GM19328 (cell line): ENCODE data around the gene HPS6.
"Not testable (repeated sequence)": the region's sequence is repeated elsewhere in the genome, so short reads cannot be mapped to it uniquely, and the experiment has no call there.

Experiments
- ATAC-seq: cut with Tn5 transposase; IDR thresholded peaks from one replicate; pipeline ENCODE4 v1.9.1; 2021; ENCODE audit warnings: mild to moderate bottlenecking, moderate library complexity; ENCODE audit not compliant: unreplicated experiment

HPS6 gene

GRCh38 chr10:102064868-102065560, at the start of gene HPS6:
Gene HPS6 (plus strand): TSS chr10:102065349. CDS start chr10:102065475, 126 bp downstream.
- ATAC-seq = peak; percentile 94

GRCh38 chr10:102016416-102016815, 48.7 kb upstream of the HPS6 start:
- no peak for ATAC-seq

- no peak for ATAC-seq
Measured at GRCh38 chr10:102017295-102017694, 47.9 kb upstream of the HPS6 start.

- ATAC-seq = no peak
Measured at GRCh38 chr10:102020938-102021337, 44.2 kb upstream of the HPS6 start.

- ATAC-seq = no peak
Measured at GRCh38 chr10:102024799-102025198, 40.4 kb upstream of the HPS6 start.

- no peak for ATAC-seq
Measured at GRCh38 chr10:102027261-102027660, 37.9 kb upstream of the HPS6 start.

GRCh38 chr10:102033787-102034186, 31.4 kb upstream of the HPS6 start:
- no peak for ATAC-seq

- not testable (repeated sequence) for ATAC-seq
Measured at GRCh38 chr10:102035807-102036206, 29.3 kb upstream of the HPS6 start.

GRCh38 chr10:102038410-102038809, 26.7 kb upstream of the HPS6 start:
- ATAC-seq = no peak

GRCh38 chr10:102040305-102041050, 24.7 kb upstream of the HPS6 start:
- ATAC-seq = no peak

- ATAC-seq = no peak
Measured at GRCh38 chr10:102045292-102045691, 19.9 kb upstream of the HPS6 start.

GRCh38 chr10:102046095-102046494, 19.1 kb upstream of the HPS6 start:
- ATAC-seq = no peak

- ATAC-seq = not testable (repeated sequence)
Measured at GRCh38 chr10:102054881-102055646, 10.1 kb upstream of the HPS6 start.

- peak; percentile 90 for ATAC-seq
Measured at GRCh38 chr10:102055647-102056419, 9.3 kb upstream of the HPS6 start, which contains the start of gene ARMH3. Gene ARMH3 (minus strand): TSS chr10:102056173. CDS start chr10:102040114, 16,059 bp downstream.

- ATAC-seq = no peak
Measured at GRCh38 chr10:102059987-102060386, 5.2 kb upstream of the HPS6 start.

- ATAC-seq = no peak
Measured at GRCh38 chr10:102064503-102064867, 664 bp upstream of the HPS6 start.

- ATAC-seq = peak; percentile 19
Measured at GRCh38 chr10:102065561-102066398, 631 bp downstream of the HPS6 start.

GRCh38 chr10:102066399-102067088, 1.4 kb downstream of the HPS6 start:
- no peak for ATAC-seq
